ENCODE measurements around the gene BRWD1.

The BRWD1 gene

GRCh38 chr21:39281207-39281606, 32.2 kb downstream of the BRWD1 start:
- DNase-seq (ENCODE audit: low spot score) = no peak
- TF ChIP-seq CTCF (IDR thresholded peaks at IDR 0.05; ENCODE audit: extremely low read depth, missing control alignments) = no peak

GRCh38 chr21:39269620-39270019, 43.8 kb downstream of the BRWD1 start:
- no peak for TF ChIP-seq CTCF (IDR thresholded peaks at IDR 0.05; ENCODE audit: extremely low read depth, missing control alignments)
- no peak for DNase-seq (ENCODE audit: low spot score)

- DNase-seq (ENCODE audit: low spot score) = no peak
- no peak for TF ChIP-seq CTCF (IDR thresholded peaks at IDR 0.05; ENCODE audit: extremely low read depth, missing control alignments)
Measured at GRCh38 chr21:39265603-39266002, 47.8 kb downstream of the BRWD1 start.

GRCh38 chr21:39263372-39263771, 50.1 kb downstream of the BRWD1 start:
- TF ChIP-seq CTCF (IDR thresholded peaks at IDR 0.05; ENCODE audit: extremely low read depth, missing control alignments) = no peak
- DNase-seq (ENCODE audit: low spot score) = no peak

- DNase-seq (ENCODE audit: low spot score) = no peak
- TF ChIP-seq CTCF (IDR thresholded peaks at IDR 0.05; ENCODE audit: extremely low read depth, missing control alignments) = no peak
Measured at GRCh38 chr21:39258207-39258606, 55.2 kb downstream of the BRWD1 start.

- no peak for TF ChIP-seq CTCF (IDR thresholded peaks at IDR 0.05; ENCODE audit: extremely low read depth, missing control alignments)
- no peak for DNase-seq (ENCODE audit: low spot score)
Measured at GRCh38 chr21:39251326-39251725, 62.1 kb downstream of the BRWD1 start.

- TF ChIP-seq CTCF (IDR thresholded peaks at IDR 0.05; ENCODE audit: extremely low read depth, missing control alignments) = no peak
- no peak for DNase-seq (ENCODE audit: low spot score)
Measured at GRCh38 chr21:39238275-39238674, 75.2 kb downstream of the BRWD1 start.
